H9 (cell line): ENCODE measurements around the gene SLC43A1. TPM values are rescaled to one million over a fixed set of nuclear protein-coding genes. Genes with fewer than 3 reads are reported as not detected.

Experiments
- DNase-seq: peaks from one replicate; pipeline ENCODE4 v3.0.0-alpha.2; 2017
- H2AFZ ChIP-seq: one replicate; pipeline ENCODE4 v1.6.1; 2013; ENCODE audit warnings: mild to moderate bottlenecking, low read length, control low read depth, moderate library complexity
- H2AK5ac ChIP-seq: 2 replicates; pipeline ENCODE4 v1.6.1; 2013; ENCODE audit warnings: low read length, control low read depth, mixed read lengths; ENCODE audit not compliant: insufficient read length
- H2BK120ac ChIP-seq: one replicate; pipeline ENCODE4 v1.6.1; 2013; ENCODE audit warnings: low read depth, mild to moderate bottlenecking, low read length, control low read depth, inconsistent platforms; ENCODE audit not compliant: poor library complexity, severe bottlenecking
- H2BK12ac ChIP-seq: 2 replicates; pipeline ENCODE4 v1.6.1; 2013; ENCODE audit warnings: low read length, control low read depth, mixed read lengths, low read depth; ENCODE audit not compliant: insufficient read length
- H2BK15ac ChIP-seq: 2 replicates; pipeline ENCODE4 v1.6.1; 2013; ENCODE audit warnings: low read depth, low read length, control low read depth
- H2BK20ac ChIP-seq: one replicate; pipeline ENCODE4 v1.6.1; 2013; ENCODE audit warnings: low read depth, mild to moderate bottlenecking, low read length, control low read depth, inconsistent platforms; ENCODE audit not compliant: poor library complexity, severe bottlenecking
- H2BK5ac ChIP-seq: 2 replicates; pipeline ENCODE4 v1.6.1; 2013; ENCODE audit warnings: low read length, control low read depth, mixed read lengths; ENCODE audit not compliant: insufficient read length
- H3K14ac ChIP-seq: 2 replicates; pipeline ENCODE4 v1.6.1; 2013; ENCODE audit warnings: low read length, control low read depth; ENCODE audit not compliant: insufficient read depth
- H3K18ac ChIP-seq: 2 replicates; pipeline ENCODE4 v1.6.1; 2013; ENCODE audit warnings: low read depth, mild to moderate bottlenecking, mixed read lengths, low read length, control low read depth; ENCODE audit not compliant: insufficient read length
- H3K23ac ChIP-seq: 2 replicates; pipeline ENCODE4 v1.6.1; 2013; ENCODE audit warnings: low read length, control low read depth, mixed read lengths, low read depth; ENCODE audit not compliant: insufficient read length
- H3K23me2 ChIP-seq: 2 replicates; pipeline ENCODE4 v1.6.1; 2013; ENCODE audit warnings: low read depth, mild to moderate bottlenecking, mixed read lengths, low read length, control low read depth; ENCODE audit not compliant: insufficient read length, poor library complexity, severe bottlenecking
- H3K27ac ChIP-seq: 2 replicates; pipeline ENCODE4 v1.5.1; 2013; ENCODE audit warnings: low read length, control low read depth, mixed read lengths, low read depth; ENCODE audit not compliant: insufficient read length
- H3K27me3 ChIP-seq: 2 replicates; pipeline ENCODE4 v1.6.1; 2013; ENCODE audit warnings: low read length, control low read depth, inconsistent platforms; ENCODE audit not compliant: insufficient read depth
- H3K4ac ChIP-seq: 2 replicates; pipeline ENCODE4 v1.6.1; 2013; ENCODE audit warnings: low read depth, mild to moderate bottlenecking, control low read depth, inconsistent platforms, low read length, moderate library complexity
- H3K4me1 ChIP-seq: 2 replicates; pipeline ENCODE4 v1.6.1; 2013; ENCODE audit warnings: low read length, control low read depth, inconsistent platforms; ENCODE audit not compliant: insufficient read depth
- H3K4me2 ChIP-seq: 2 replicates; pipeline ENCODE4 v1.6.1; 2013; ENCODE audit warnings: low read length, control low read depth, mixed read lengths; ENCODE audit not compliant: insufficient read length, insufficient read depth
- H3K56ac ChIP-seq: 2 replicates; pipeline ENCODE4 v1.6.1; 2013; ENCODE audit warnings: low read depth, mild to moderate bottlenecking, mixed read lengths, low read length, control low read depth; ENCODE audit not compliant: insufficient read length
- H3K79me1 ChIP-seq: 2 replicates; pipeline ENCODE4 v1.6.1; 2013; ENCODE audit warnings: low read depth, mild to moderate bottlenecking, moderate library complexity, low read length, control low read depth, inconsistent platforms; ENCODE audit not compliant: insufficient read depth, poor library complexity, severe bottlenecking
- H3K79me2 ChIP-seq: 2 replicates; pipeline ENCODE4 v1.6.1; 2013; ENCODE audit warnings: low read length, control low read depth, inconsistent platforms; ENCODE audit not compliant: insufficient read depth
- H3K9ac ChIP-seq: 2 replicates; pipeline ENCODE4 v1.6.1; 2013; ENCODE audit warnings: low read length, control low read depth, mixed read lengths; ENCODE audit not compliant: insufficient read length; ENCODE audit errors: extremely low read depth
- H3K9me3 ChIP-seq: one replicate; pipeline ENCODE4 v1.6.1; 2013; ENCODE audit warnings: low read depth, low read length, inconsistent platforms; ENCODE audit not compliant: control insufficient read depth
- H3T11ph ChIP-seq: one replicate; pipeline ENCODE4 v1.6.1; 2013; ENCODE audit warnings: mild to moderate bottlenecking, low read length, control low read depth, inconsistent platforms
- H4K20me1 ChIP-seq: one replicate; pipeline ENCODE4 v1.6.1; 2013; ENCODE audit not compliant: control insufficient read depth, insufficient read length, insufficient read depth
- H4K5ac ChIP-seq: 2 replicates; pipeline ENCODE4 v1.6.1; 2013; ENCODE audit warnings: low read depth, mild to moderate bottlenecking, mixed read lengths, low read length, control low read depth; ENCODE audit not compliant: insufficient read length
- H4K8ac ChIP-seq: replicated peaks from 2 replicates; pipeline ENCODE4 v1.6.1; 2013; ENCODE audit warnings: low read length, control low read depth, mixed read lengths, low read depth; ENCODE audit not compliant: insufficient read length
- H4K91ac ChIP-seq: 2 replicates; pipeline ENCODE4 v1.6.1; 2013; ENCODE audit warnings: low read depth, mild to moderate bottlenecking, moderate library complexity, mixed read lengths, low read length, control low read depth; ENCODE audit not compliant: insufficient read length
- H3K27ac Mint-ChIP-seq, 3 experiments: 2 replicates in 2 of 3; 3 replicates in 1 of 3; pipeline ENCODE4 v1.8.0; 2020 to 2021; ENCODE audit warnings: mixed read lengths in 3 of 3, mild to moderate bottlenecking in 1 of 3, moderate library complexity in 1 of 3
- H3K27me3 Mint-ChIP-seq: 2 replicates; pipeline ENCODE4 v1.8.0; 2021; ENCODE audit warnings: low read depth, mild to moderate bottlenecking, moderate library complexity, mixed read lengths
- H3K36me3 Mint-ChIP-seq, 3 experiments: 2 replicates in 2 of 3; 3 replicates in 1 of 3; pipeline ENCODE4 v1.8.0; 2020 to 2021; ENCODE audit warnings: low read depth in 3 of 3, mixed read lengths in 3 of 3; ENCODE audit not compliant: insufficient read depth in 1 of 3
- H3K4me1 Mint-ChIP-seq, 2 experiments: 2 replicates each; pipeline ENCODE4 v1.8.0; 2020; ENCODE audit warnings: mixed read lengths in 2 of 2
- H3K4me3 Mint-ChIP-seq, 2 experiments: 2 replicates in 1 of 2; 3 replicates in 1 of 2; pipeline ENCODE4 v1.8.0; 2020 to 2021; ENCODE audit warnings: mild to moderate bottlenecking in 2 of 2, mixed read lengths in 2 of 2, moderate library complexity in 1 of 2
- H3K9me3 Mint-ChIP-seq, 2 experiments: 2 replicates in 1 of 2; 3 replicates in 1 of 2; pipeline ENCODE4 v1.8.0; 2020; ENCODE audit warnings: mild to moderate bottlenecking in 2 of 2, mixed read lengths in 2 of 2, moderate library complexity in 1 of 2
- CTCF ChIP-seq: fragments of 200-600 bp; sonication (generic); conservative IDR thresholded peaks from 3 replicates; pipeline ENCODE4 v1.8.0; 2021; ENCODE audit warnings: antibody characterized with exemption, mild to moderate bottlenecking
- WGBS: extraction: QIAGEN DNeasy Blood & Tissue Kit; methylation state at CpG from one replicate; pipeline ENCODE4 v1.1.7; 2013; ENCODE audit warnings: missing lambda C conversion rate, low lambda C conversion rate, mixed read lengths; ENCODE audit not compliant: insufficient read length; ENCODE audit errors: extremely low coverage; 5-methylcytosine and 5-hydroxymethylcytosine counted together
- total RNA-seq: library from RNA; stranded (reverse); gene quantifications from 2 replicates; pipeline ENCODE4 v1.2.1, GENCODE V29; 2021

SLC43A1 gene
- total RNA-seq, 1 experiment from 2014 or later: 17.0 TPM

- Histone ChIP-seq H3K27me3 (no peaks in the 10 kb centered on the region), H3K9ac (no peak overlapping the region), H4K20me1 (no peaks in the 10 kb centered on the region), H3K79me1 (no peaks in the 10 kb centered on the region), H3K79me2 (no peaks in the 10 kb centered on the region), H3K18ac (no peak overlapping the region), H3K27ac (no peak overlapping the region), H2AK5ac (no peak overlapping the region), H2BK120ac (no peak overlapping the region), H3K4me2 (no peak overlapping the region), H3K4ac (no peak overlapping the region), H3K9me3 (no peaks in the 10 kb centered on the region), H2BK20ac (no peak overlapping the region), H3K14ac (no peak overlapping the region), H4K5ac (no peak overlapping the region), H3T11ph (no peak overlapping the region), H4K91ac (no peak overlapping the region), H2AFZ (no peak overlapping the region), H3K23ac (no peak overlapping the region), H4K8ac (no peak overlapping the region), H2BK5ac (no peak overlapping the region), H3K23me2 (no peaks in the 10 kb centered on the region), H2BK12ac (no peak overlapping the region), H2BK15ac (no peak overlapping the region), H3K4me1 (no peaks in the 10 kb centered on the region; the same call in 1 of the 2 replicates), H3K56ac (no peak overlapping the region)
- peaks cover 9 to 19% of the 10 kb centered on the region in 2 experiments for H3K4me1 Mint-ChIP-seq
- no peak overlapping the region for H3K27ac Mint-ChIP-seq
- no CpG with 5 or more reads among the region's 4 CpGs for WGBS
- no peaks in the 10 kb centered on the region for H3K9me3 Mint-ChIP-seq
- TF ChIP-seq CTCF: no peak
- no peaks in the 10 kb centered on the region; the same call in 1 of the 2 replicates for H3K27me3 Mint-ChIP-seq
- no peak overlapping the region for H3K4me3 Mint-ChIP-seq
- peaks cover 13 to 31% (median 28%) of the 10 kb centered on the region in 3 experiments; a peak in 6 of 7 replicates for H3K36me3 Mint-ChIP-seq
- no peak for DNase-seq
Observed at GRCh38 chr11:57560146-57560545, 44.6 kb upstream of the SLC43A1 start.
